Activated CD8-positive, alpha-beta memory T cell treated with anti-CD3 and anti-CD28 coated beads for 4 hours (primary cell): Measurements from ENCODE around the gene AP1G2.
"Not testable (repeated sequence)": the region's sequence is repeated elsewhere in the genome, so short reads cannot be mapped to it uniquely, and the experiment has no call there.

Experiments used
- DNase-seq, 2 donors: peaks; one replicate each; pipeline ENCODE4 v3.0.0-alpha.2; 2020; ENCODE audit warnings: low read depth in 2 of 2

Gene AP1G2

DNA sequence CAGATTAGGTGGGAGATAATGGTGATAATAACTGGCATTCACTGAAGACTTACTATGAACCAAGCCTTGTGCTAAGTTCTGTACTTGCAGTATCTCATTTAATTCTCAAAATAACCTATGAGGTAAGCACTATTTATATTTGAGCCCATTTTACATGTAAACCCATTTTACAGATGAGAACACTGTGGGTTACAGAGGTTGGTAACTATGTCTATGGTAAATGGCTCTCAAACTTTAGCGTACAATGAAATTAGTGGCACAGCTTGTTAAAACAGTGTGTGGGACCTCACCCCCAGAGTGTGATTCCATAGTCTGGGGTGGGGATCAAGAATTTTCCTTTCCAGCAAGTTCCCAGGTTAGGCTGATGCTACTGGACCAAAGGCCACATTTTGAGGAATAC, 33.2 kb upstream of the AP1G2 start:
- no peak for DNase-seq

- DNase-seq: no peak
These were observed 32.7 kb upstream of the AP1G2 start for GRCh38 chr14:23600322-23600707.

GRCh38 chr14:23594191-23594590, 26.6 kb upstream of the AP1G2 start:
- DNase-seq: not testable (repeated sequence)

- DNase-seq: no peak
These were observed 22.6 kb upstream of the AP1G2 start for GRCh38 chr14:23590198-23590597.

DNA sequence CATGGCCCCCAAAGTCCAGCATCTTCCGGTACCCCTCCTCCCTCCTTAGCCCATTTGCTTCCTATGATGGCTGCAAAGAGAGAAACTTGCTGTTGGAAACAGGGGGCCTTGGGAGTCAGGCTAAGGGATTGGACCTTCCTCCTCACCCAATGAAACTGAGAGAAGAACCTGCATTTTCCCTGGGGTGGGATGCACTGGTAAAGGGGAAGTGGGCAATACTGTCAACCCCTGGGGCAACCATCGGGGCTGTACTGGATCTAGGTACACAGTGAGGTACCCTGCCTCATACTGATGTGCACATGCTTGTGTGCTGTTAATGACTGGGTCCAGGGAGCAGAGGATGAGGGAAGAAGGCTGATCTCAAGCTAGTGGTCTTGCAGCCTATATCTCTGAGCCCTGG, 22.0 kb upstream of the AP1G2 start:
- no peak for DNase-seq

GRCh38 chr14:23588884-23589598, 21.4 kb upstream of the AP1G2 start:
- DNase-seq: peak; percentile 42 to 46

DNA sequence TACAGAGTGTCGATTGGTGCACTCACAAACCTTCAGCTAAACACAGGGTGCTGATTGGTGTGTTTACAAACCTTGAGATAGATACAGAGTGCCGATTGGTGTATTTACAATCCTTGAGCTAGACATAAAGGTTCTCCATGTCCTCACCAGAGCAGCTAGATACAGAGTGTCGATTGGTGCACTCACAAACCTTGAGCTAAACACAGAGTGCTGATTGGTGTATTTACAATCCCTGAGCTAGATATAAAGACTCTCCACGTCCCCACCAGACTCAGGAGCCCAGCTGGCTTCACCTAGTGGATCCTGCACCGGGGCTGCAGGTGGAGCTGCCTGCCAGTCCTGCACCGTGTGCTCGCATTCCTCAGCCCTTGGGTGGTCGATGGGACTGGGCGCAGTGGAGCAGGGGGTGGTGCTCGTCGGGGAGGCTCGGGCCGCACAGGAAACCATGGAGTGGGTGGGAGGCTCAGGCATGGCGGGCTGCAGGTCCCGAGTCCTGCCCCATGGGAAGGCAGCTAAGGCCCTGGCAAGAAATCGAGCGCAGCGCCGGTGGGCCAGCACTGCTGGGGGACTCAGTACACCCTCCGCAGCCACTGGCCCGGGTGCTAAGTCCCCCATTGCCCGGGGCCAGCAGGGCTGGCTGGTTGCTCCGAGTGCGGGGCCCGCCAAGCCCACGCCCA, 17.1 kb upstream of the AP1G2 start:
- DNase-seq: not testable (repeated sequence)

GRCh38 chr14:23583761-23584526, 16.4 kb upstream of the AP1G2 start:
- not testable (repeated sequence) for DNase-seq

DNA sequence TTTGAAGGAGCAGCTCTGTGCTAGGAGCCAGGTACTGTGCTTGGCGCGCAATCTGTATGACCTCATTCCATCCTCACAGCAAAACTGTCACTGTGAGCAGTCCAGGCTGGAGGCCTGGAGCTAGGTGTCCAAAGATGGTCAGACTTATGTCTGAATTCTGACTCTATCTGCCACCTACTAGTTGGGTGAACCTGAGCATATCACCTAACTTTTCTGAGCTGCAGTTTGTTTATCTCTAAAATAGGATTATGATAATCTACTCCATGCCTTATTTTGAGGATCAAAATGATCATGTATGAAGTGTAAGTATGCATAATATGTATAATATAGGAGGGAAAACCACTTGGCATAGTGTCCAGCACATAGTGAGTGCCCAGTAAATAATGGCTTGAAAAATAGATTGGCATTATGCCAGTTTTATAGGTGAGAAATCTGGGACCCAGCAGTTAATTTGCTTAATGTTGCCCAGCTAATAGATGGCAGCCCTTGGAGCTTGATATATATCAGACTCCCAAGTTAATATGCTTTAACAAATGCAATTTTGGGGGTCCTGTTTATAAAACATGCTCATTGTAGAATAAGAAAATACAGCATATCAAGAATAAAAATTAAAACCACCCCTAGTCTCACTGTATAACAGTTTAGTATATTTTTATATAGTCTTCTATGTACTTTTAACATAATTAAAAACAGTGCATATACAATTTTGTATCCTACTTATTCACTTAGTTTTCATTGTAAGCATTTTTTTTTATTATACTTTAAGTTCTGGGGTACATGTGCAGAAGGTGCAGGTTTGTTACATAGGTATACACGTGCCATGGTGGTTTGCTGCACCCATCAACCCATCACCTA, 15.5 kb upstream of the AP1G2 start:
- DNase-seq: no peak

- no peak for DNase-seq
These were observed 13.3 kb upstream of the AP1G2 start for GRCh38 chr14:23580948-23581281.

GRCh38 chr14:23580152-23580926, 12.7 kb upstream of the AP1G2 start:
- DNase-seq: no peak

- DNase-seq: no peak
These were observed 12.1 kb upstream of the AP1G2 start for GRCh38 chr14:23579739-23580138.

DNA sequence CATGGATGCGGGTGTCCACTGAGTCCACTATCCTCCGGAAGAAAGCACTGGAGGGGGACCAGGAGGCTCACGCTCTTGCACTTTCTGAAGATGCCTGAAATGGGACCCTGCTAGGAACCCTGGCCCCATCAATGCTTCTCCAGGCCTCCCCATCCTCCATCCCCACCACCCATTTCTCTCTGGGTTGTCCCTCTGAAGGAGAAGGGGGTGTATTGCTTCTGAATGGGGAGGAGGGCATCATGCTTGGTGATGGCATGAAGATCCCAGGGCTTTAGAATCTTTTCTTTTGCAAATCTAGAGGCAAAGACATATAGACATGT, 11.7 kb upstream of the AP1G2 start:
- no peak for DNase-seq

DNA sequence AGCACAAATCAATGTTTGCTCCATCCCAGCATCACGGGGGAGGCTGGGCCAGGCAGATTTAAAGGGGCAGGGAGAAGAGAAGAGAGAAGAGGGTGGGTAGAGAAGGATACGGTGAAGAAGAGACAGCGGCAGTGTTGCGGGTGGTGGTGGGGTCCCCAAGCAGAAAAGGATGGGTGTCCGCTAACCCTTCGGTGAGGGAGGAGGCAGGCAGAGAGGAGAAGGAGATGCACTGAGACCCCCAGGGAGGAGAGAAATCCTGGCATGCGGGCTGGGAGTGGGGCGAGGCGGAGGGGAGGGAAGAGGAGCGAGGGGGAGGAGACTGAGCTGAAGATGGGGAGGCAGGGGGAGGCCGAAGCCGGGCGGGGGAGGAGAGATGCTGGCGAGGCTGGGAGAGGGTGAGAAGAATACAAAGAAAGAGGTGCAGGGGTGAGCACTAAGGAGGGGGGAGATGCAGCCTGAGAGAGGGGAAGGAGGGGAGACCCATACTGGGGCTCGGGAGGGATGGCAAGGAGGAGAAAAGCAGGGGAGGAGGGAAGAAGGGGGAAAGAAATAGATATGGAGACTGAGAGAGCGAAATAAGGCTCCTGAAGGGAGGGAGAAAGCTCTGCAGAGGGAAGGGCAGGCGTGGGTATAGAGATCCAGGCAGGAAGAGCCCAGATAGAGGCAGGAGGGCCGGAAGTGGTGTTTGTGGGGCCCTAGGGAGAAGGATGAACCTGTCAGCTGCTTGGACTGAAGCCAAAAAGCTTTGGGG, 11.1 kb upstream of the AP1G2 start, which contains the start of gene JPH4:
Gene JPH4 (minus strand): TSS at position 231 of the 751 bp plus-strand sequence. CDS start 1,337 bp downstream, outside the sequence.
- no peak for DNase-seq

DNA sequence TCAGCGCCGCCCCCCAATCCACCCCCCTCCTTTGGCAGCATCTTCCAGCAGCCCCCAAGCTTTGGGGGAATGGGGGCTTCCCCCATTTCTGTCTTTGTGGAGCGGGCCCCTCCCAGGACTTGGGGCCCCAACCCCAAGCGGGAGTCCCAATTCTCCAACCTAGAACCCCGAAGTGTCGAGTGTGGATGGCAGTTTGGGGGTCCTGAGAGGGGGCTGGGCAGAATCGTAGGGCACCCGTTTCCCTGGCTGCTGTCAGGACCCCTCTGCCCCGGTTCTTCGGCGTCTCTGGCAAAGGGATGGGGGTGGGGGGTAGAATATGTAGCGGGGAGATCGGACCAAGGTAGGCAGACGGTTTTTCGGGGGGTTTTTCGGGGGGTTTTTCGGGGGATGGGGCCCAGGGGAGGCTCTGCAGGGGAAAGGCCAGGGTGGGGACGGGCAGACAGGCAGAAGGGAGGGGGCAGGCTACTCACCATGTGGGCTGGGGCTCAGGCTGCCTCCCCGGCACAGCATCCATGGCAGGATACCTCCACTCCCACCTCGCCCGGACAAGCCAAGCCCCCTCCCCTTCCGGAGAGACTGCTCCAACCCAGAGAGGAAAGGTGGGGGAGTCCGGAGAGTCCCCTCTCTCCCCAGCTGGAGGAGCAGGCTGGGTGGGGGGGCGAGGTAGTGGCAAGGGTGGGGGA, 10.3 kb upstream of the AP1G2 start:
- no peak for DNase-seq

DNA sequence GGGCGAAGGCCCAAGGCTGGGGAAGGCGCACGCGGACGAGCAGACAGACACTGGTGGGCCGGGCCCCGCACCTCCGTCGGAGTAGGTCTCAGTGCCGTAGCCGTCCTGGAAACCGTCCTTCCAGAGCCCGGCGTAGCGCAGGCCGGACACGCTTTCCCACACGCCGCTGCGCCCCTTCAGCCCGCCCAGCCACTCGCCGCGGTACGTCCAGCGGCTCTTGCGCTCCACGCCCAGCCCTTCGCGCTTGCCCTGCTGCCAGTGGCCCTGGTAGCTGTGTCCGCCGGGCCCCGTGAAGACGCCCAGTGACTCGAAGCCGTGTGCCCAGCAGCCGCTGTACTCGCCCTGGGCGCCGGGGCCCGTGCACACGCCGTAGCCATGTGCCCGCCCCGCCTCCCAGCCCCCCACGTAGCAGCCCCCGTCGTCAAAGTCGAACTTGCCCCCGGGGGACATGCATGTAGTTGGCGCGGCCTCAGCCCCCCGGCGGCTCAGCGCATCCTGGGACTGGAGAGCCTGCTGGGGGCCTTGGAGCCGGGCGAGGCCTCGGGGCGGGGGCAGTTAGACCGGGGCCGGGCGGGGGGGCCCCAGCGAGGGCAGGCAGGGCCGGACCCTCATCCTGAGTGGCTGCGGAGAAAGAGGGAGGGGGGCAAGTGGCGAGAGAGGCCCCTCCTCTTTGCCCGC, 9.6 kb upstream of the AP1G2 start:
- no peak for DNase-seq

- no peak for DNase-seq
These were observed 5.9 kb upstream of the AP1G2 start for GRCh38 chr14:23573384-23574015.

GRCh38 chr14:23572836-23573235, 5.2 kb upstream of the AP1G2 start:
- DNase-seq: no peak

GRCh38 chr14:23572524-23572828, 4.9 kb upstream of the AP1G2 start:
- no peak for DNase-seq
